Vein endothelial cell (primary cell): ENCODE results near the gene OLFML1. TPM values are rescaled to one million over a fixed set of nuclear protein-coding genes. Genes with fewer than 3 reads are reported as not detected.

Experiments
- total RNA-seq: library from RNA; depleted of rRNA; stranded (reverse); fragments of >200 nt; gene quantifications from 2 replicates; pipeline ENCODE4 v1.2.3, GENCODE V29; 2012

The OLFML1 gene
- total RNA-seq = not detected in 2 replicates

DNA sequence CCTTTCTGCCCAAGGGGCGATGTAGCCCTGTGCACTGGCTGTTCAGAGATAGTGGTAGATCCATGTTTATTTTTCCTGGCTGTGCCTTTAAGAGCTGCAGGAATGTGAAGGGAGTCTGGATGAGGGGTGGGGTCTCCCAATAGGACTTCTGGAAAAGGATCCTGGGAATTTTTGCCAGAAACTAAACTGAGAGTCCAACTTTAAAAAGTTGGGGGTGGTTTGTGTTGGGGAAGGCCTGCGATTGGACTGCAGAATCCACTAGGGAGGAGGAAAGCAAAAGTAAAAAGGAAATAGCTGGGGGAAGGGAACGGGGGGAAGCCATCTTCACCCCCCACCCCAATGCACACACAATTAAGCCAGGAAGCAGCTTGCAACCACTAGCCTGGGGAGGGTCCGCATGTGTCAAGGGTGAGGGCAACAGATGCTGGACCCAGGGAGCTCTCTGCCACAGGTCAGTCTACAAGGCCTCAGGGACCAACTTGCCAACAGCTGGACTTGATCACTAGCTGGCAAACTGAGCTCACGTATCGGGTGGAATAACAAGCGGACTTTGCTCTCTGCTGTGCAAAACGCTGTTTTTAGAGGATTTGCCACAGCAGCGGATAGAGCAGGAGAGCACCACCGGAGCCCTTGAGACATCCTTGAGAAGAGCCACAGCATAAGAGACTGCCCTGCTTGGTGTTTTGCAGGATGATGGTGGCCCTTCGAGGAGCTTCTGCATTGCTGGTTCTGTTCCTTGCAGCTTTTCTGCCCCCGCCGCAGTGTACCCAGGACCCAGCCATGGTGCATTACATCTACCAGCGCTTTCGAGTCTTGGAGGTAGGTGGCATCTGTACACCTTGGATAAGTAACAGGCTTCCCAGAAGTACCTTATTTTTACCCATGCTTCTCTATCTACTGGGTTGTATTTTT, at the start of gene OLFML1:
OLFML1 (plus strand) TSS at position 321 of the 912 bp plus-strand sequence; CDS start at position 691, 370 bp downstream.

DNA sequence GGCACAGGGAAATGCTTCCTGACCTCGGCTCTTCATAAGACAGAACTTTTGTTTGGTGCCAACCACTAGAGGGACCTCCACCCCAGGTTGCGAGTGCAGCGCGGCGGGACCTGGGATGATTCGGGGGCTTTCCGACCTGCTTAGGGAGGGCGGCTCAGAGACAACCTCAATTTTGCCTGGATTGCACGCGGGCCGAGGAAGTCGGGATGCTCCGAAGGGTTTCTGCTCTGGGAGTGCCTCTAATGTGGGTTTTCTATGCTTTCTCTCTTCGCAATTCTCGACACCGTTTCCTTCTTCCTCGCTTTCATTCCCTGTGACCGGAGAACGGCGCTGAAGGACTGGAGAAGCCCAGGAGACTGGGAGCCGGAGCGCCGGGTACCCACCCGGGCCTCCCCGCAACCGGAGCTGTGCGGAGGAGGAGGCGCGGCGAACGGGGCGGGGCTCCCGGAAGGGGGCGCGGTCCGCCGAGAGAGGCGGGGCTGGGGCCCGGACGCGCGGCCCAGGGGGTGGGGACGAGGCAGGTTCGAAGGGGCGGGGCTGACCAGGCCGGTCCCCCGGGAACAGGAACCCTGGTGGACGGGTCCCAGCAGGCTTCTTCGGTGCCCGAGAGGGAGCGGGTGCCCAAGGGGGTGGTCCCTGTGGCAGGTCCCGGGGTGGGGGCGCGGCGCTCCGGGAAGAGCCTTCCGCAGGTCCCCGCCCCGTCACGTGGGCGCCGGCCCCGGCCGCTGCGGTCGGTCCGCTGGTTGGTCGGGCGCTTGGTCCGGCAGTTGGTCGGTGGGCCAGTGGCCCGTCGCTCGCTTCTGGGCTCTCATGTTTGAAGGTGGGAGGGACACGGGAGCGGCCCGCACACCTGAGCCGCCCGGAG, 28.2 kb downstream of the OLFML1 start, which contains the start of gene PPFIBP2:
PPFIBP2 (plus strand) TSS at position 766 of the 865 bp plus-strand sequence. CDS start 35,477 bp downstream, outside the sequence.

Other genes with a start within 250 kb of the OLFML1 start
- gene SYT9, start 233.6 kb upstream of the OLFML1 start, total RNA-seq = 1.1 and 2.6 TPM in 2 replicates
- gene PPFIBP2, start 28.5 kb downstream of the OLFML1 start, total RNA-seq = 0.76 and 2.6 TPM in 2 replicates
- gene CYB5R2, start 188.0 kb downstream of the OLFML1 start, total RNA-seq = 3.6 and 5.5 TPM in 2 replicates
- not detected in 2 replicates for gene OVCH2, start 221.0 kb downstream of the OLFML1 start, total RNA-seq